ENCODE results near the gene IMP3. TPM values are rescaled to one million over a fixed set of nuclear protein-coding genes. Genes with fewer than 3 reads are reported as not detected.

The IMP3 gene
- total and polyA plus RNA-seq, 9 of the 15 experiments (the other 6 are each of a cell fraction or from before 2014, with no cell fraction given), result 14.5 to 160 (median 74.4) TPM

GRCh38 chr15:75647370-75648155 lies 7.5 kb upstream of the IMP3 start, which contains the start of gene SNX33 (continued):
- peak; percentile 28; the same call in 1 of the 2 replicates for TF ChIP-seq RB1 (IDR thresholded peaks at IDR 0.05; ENCODE audit: low read depth)
- TF ChIP-seq NFXL1 (CRISPR knock-in tag; IDR thresholded peaks at IDR 0.05), result no peak
- TF ChIP-seq SUPT5H (IDR thresholded peaks at IDR 0.05), result peak; percentile 67
- TF ChIP-seq KLF6 (CRISPR knock-in tag; IDR thresholded peaks at IDR 0.05; ENCODE audit: borderline replicate concordance), result no peak; the same call in 1 of the 2 replicates
- peak; percentile 83 for TF ChIP-seq ELF1 (tag; IDR thresholded peaks at IDR 0.05)
- TF ChIP-seq DNMT1 (IDR thresholded peaks at IDR 0.05), result no peak
- TF ChIP-seq TFE3 (CRISPR knock-in tag; IDR thresholded peaks at IDR 0.05), result no peak
- peak; percentile 99 for TF ChIP-seq HNRNPK (IDR thresholded peaks at IDR 0.05; ENCODE audit: low read depth, low read length, poor library complexity, severe bottlenecking)
- TF ChIP-seq TAF7 (tag; IDR thresholded peaks at IDR 0.05), result 0 out of 2 replicates have a peak, but pooled peaks have one; percentile 19
- TF ChIP-seq SMARCA4 (IDR thresholded peaks at IDR 0.05), result 0 out of 2 replicates have a peak, but pooled peaks have one; percentile 24
- no peak for TF ChIP-seq NEUROD1 (IDR thresholded peaks at IDR 0.05; ENCODE audit: borderline replicate concordance, low read depth, low read length, partially characterized antibody)
- no peak for TF ChIP-seq ILK (tag; IDR thresholded peaks at IDR 0.05; ENCODE audit: borderline replicate concordance, low read depth)
- TF ChIP-seq YY1 (IDR thresholded peaks at IDR 0.05; ENCODE audit: borderline replicate concordance in 1 of 3, control insufficient read depth in 1 of 3, extremely low read depth in 1 of 3, insufficient read depth in 3 of 3, insufficient read length in 1 of 3, insufficient replicate concordance in 2 of 3, low read depth in 1 of 3, low read length in 2 of 3), result peak in 2 of 3 experiments; percentile 3 to 59
- peak; percentile 40; the same call in 1 of the 2 replicates for TF ChIP-seq ZNF766 (CRISPR knock-in tag; conservative IDR thresholded peaks at IDR 0.05)
- TF ChIP-seq HMGXB4 (CRISPR knock-in tag; IDR thresholded peaks at IDR 0.05), result no peak
- no peak for TF ChIP-seq NCOA4 (IDR thresholded peaks at IDR 0.05; ENCODE audit: partially characterized antibody)
- peak; percentile 70 for TF ChIP-seq EP400 (IDR thresholded peaks at IDR 0.05)
- TF ChIP-seq CTCF (IDR thresholded peaks at IDR 0.05 in 2 of 3, conservative IDR thresholded peaks at IDR 0.05 in 1 of 3; ENCODE audit: insufficient read depth in 2 of 3, low read depth in 1 of 3, low read length in 3 of 3), result peak; percentile 64 to 76 (median 69)
- TF ChIP-seq C11orf30 (IDR thresholded peaks at IDR 0.05; ENCODE audit: low read depth), result no peak
- TF ChIP-seq BRF2 (IDR thresholded peaks at IDR 0.05; ENCODE audit: borderline replicate concordance, insufficient read depth, insufficient read length), result no peak
- TF ChIP-seq TFAM (CRISPR knock-in tag; conservative IDR thresholded peaks at IDR 0.05), result no peak
